Upper lobe of left lung (tissue), 4 donors: ENCODE measurements around the gene PTPRD.

Source experiments
- POLR2A ChIP-seq, 4 donors: fragments of 450-650 bp; IDR thresholded peaks; one replicate each; pipeline ENCODE4 v1.5.1; 2016 to 2017; ENCODE audit warnings: antibody characterized with exemption in 4 of 4, mild to moderate bottlenecking in 2 of 4
- POLR2AphosphoS5 ChIP-seq, 2 donors: sonication (generic); formaldehyde crosslinking; IDR thresholded peaks; one replicate each; pipeline ENCODE4 v1.5.1; 2017; ENCODE audit warnings: antibody characterized with exemption in 2 of 2
- TF ChIP-seq, protein P1 (sequence below), 6 experiments: fragments of 450-650 bp in 4 of 6; fragments of 200-600 bp in 2 of 6; sonication (generic) in 2 of 6; IDR thresholded peaks; one replicate each; pipeline ENCODE4 v1.5.1; 2016 to 2019; ENCODE audit warnings: antibody characterized with exemption in 6 of 6

DNA sequence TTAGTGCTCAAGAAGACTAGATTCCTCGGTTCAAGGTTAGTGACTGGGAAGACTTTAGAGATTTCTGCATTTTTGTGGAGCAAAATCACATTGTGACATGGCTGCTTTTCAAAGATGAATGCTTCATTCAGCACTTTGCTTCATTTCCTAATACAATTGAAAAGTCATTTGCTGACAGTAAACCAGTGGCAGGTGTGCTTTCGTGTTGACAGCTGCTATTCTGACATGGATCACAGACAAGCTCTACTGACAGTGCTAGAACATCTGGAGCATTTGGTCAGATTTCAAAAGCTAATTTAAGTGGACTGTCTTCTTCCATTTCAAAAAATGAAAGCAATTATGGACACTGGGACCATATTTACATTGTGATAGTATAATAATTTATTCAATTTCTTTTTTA is 1060.1 kb downstream of the PTPRD start:
- TF ChIP-seq, protein P1, sequence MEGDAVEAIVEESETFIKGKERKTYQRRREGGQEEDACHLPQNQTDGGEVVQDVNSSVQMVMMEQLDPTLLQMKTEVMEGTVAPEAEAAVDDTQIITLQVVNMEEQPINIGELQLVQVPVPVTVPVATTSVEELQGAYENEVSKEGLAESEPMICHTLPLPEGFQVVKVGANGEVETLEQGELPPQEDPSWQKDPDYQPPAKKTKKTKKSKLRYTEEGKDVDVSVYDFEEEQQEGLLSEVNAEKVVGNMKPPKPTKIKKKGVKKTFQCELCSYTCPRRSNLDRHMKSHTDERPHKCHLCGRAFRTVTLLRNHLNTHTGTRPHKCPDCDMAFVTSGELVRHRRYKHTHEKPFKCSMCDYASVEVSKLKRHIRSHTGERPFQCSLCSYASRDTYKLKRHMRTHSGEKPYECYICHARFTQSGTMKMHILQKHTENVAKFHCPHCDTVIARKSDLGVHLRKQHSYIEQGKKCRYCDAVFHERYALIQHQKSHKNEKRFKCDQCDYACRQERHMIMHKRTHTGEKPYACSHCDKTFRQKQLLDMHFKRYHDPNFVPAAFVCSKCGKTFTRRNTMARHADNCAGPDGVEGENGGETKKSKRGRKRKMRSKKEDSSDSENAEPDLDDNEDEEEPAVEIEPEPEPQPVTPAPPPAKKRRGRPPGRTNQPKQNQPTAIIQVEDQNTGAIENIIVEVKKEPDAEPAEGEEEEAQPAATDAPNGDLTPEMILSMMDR (IDR thresholded peaks at IDR 0.05) = no peak
- TF ChIP-seq POLR2AphosphoS5 (IDR thresholded peaks at IDR 0.05) = no peak
- TF ChIP-seq POLR2A (IDR thresholded peaks at IDR 0.05) = no peak
